ENCODE measurements around the gene MELTF.

The MELTF gene

GRCh38 chr3:197029511-197030167 is at the start of gene MELTF:
TSS of gene MELTF (minus strand) at chr3:197029817. CDS start at chr3:197029702, 115 bp downstream.
- no peak within 1 kb of the TSS for H3K27ac ChIP-seq (ENCODE audit: low read depth, low read length)
- H3K9me3 ChIP-seq (ENCODE audit: insufficient read depth, low read length): no peaks in the 10 kb centered on the region
- 0 out of 2 replicates have a peak, but pooled peaks cover 3% of the 10 kb centered on the region for H3F3A ChIP-seq (ENCODE audit: insufficient read depth)
- H3K36me3 ChIP-seq (ENCODE audit: low read length): no peaks in the 10 kb centered on the region
- H2AFZ ChIP-seq (ENCODE audit: low read depth, low read length, severe bottlenecking): peak within 1 kb of the TSS; percentile 97
- H3K9ac ChIP-seq (ENCODE audit: low read length): peak within 1 kb of the TSS; percentile 79
- H3K79me2 ChIP-seq (ENCODE audit: insufficient read depth, low read length): no peaks in the 10 kb centered on the region
- H3K27me3 ChIP-seq (ENCODE audit: low read length): no peaks in the 10 kb centered on the region
- TF ChIP-seq CTCF (IDR thresholded peaks at IDR 0.05; ENCODE audit: insufficient read depth, low read length, poor library complexity, severe bottlenecking): peak; percentile 82
- no peak for TF ChIP-seq EZH2phosphoT487 (conservative IDR thresholded peaks at IDR 0.05; ENCODE audit: low read length)
- H3K4me3 ChIP-seq (ENCODE audit: insufficient read depth, low read length, poor library complexity, severe bottlenecking): peak within 1 kb of the TSS; percentile 86
- H3K4me2 ChIP-seq (ENCODE audit: low read depth, low read length, poor library complexity, severe bottlenecking): peak within 1 kb of the TSS; percentile 93
- H3K9me2 ChIP-seq (replicated peaks; ENCODE audit: insufficient read depth, low read length): no peaks in the 10 kb centered on the region
- no peaks in the 10 kb centered on the region for H4K20me1 ChIP-seq (ENCODE audit: low read depth, low read length)

- Histone ChIP-seq H2AFZ (ENCODE audit: low read depth, low read length, severe bottlenecking) (no peak overlapping the region), H3K9me2 (replicated peaks; ENCODE audit: insufficient read depth, low read length) (no peaks in the 10 kb centered on the region), H3K79me2 (ENCODE audit: insufficient read depth, low read length) (no peaks in the 10 kb centered on the region), H4K20me1 (ENCODE audit: low read depth, low read length) (no peaks in the 10 kb centered on the region), H3K9me3 (ENCODE audit: insufficient read depth, low read length) (no peaks in the 10 kb centered on the region), H3K27ac (ENCODE audit: low read depth, low read length) (no peak overlapping the region), H3K9ac (ENCODE audit: low read length) (no peak overlapping the region), H3K4me3 (ENCODE audit: insufficient read depth, low read length, poor library complexity, severe bottlenecking) (no peak overlapping the region), H3K27me3 (ENCODE audit: low read length) (no peaks in the 10 kb centered on the region), H3K36me3 (ENCODE audit: low read length) (peaks cover 47% of the 10 kb centered on the region), H3K4me2 (ENCODE audit: low read depth, low read length, poor library complexity, severe bottlenecking) (no peak overlapping the region), H3F3A (ENCODE audit: insufficient read depth) (0 out of 2 replicates have a peak, but pooled peaks cover 10% of the 10 kb centered on the region)
- TF ChIP-seq EZH2phosphoT487 (conservative IDR thresholded peaks at IDR 0.05; ENCODE audit: low read length): no peak
- TF ChIP-seq CTCF (IDR thresholded peaks at IDR 0.05; ENCODE audit: insufficient read depth, low read length, poor library complexity, severe bottlenecking): no peak
Observed at GRCh38 chr3:197076415-197076814, 46.8 kb upstream of the MELTF start.

GRCh38 chr3:197068077-197068476 is 38.5 kb upstream of the MELTF start:
- no peak overlapping the region for H3K4me2 ChIP-seq (ENCODE audit: low read depth, low read length, poor library complexity, severe bottlenecking)
- no peaks in the 10 kb centered on the region for H3K9me3 ChIP-seq (ENCODE audit: insufficient read depth, low read length)
- TF ChIP-seq CTCF (IDR thresholded peaks at IDR 0.05; ENCODE audit: insufficient read depth, low read length, poor library complexity, severe bottlenecking) (no peak), EZH2phosphoT487 (conservative IDR thresholded peaks at IDR 0.05; ENCODE audit: low read length) (no peak)
- H3K4me3 ChIP-seq (ENCODE audit: insufficient read depth, low read length, poor library complexity, severe bottlenecking): no peak overlapping the region
- no peaks in the 10 kb centered on the region for H3K9me2 ChIP-seq (replicated peaks; ENCODE audit: insufficient read depth, low read length)
- no peaks in the 10 kb centered on the region for H3K79me2 ChIP-seq (ENCODE audit: insufficient read depth, low read length)
- H3K27ac ChIP-seq (ENCODE audit: low read depth, low read length): no peak overlapping the region
- H4K20me1 ChIP-seq (ENCODE audit: low read depth, low read length): no peaks in the 10 kb centered on the region
- H3K27me3 ChIP-seq (ENCODE audit: low read length): no peaks in the 10 kb centered on the region
- H3F3A ChIP-seq (ENCODE audit: insufficient read depth): peaks cover 20% of the 10 kb centered on the region
- peaks cover 35% of the 10 kb centered on the region for H3K36me3 ChIP-seq (ENCODE audit: low read length)
- H3K9ac ChIP-seq (ENCODE audit: low read length): no peak overlapping the region
- H2AFZ ChIP-seq (ENCODE audit: low read depth, low read length, severe bottlenecking): no peak overlapping the region

Data from SU-DHL-6 (cell line).